HG03025 (cell line): ENCODE data around the gene RASSF1.

Source experiments
- ATAC-seq: cut with Tn5 transposase; IDR thresholded peaks from one replicate; pipeline ENCODE4 v1.9.1; 2021; ENCODE audit warnings: mild to moderate bottlenecking, moderate library complexity; ENCODE audit not compliant: unreplicated experiment, low FRiP score

The RASSF1 gene

DNA sequence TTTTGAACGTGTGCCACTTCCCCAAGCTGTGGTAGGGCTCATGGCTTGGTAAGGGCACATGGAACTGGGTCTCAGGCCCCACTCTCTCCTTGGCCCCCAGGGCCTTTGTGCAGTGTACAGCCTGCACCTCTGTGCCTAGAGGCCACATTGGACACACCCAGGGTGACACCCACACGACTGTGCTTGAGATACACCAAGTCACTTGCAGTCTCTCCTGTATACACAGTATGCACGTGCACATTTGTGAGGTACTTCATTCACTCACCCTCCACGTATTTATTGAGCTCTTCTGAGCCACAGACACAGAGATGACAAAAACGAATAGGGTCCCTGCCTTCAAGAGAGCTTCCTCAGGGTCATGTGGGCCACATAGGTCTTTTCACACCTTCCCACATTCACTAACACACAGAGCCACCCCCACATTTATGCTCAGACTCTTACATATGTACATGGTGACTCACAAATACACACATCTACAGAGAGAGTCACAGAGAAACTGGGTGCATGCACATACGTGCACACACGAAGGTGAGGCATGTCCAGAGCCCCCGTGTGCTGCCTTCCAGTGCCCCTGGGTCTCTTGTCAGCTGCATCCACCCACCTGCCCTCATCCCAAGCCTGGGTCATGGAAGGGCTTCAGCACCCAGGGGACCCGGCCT, 28.5 kb upstream of the RASSF1 start:
- no peak for ATAC-seq

DNA sequence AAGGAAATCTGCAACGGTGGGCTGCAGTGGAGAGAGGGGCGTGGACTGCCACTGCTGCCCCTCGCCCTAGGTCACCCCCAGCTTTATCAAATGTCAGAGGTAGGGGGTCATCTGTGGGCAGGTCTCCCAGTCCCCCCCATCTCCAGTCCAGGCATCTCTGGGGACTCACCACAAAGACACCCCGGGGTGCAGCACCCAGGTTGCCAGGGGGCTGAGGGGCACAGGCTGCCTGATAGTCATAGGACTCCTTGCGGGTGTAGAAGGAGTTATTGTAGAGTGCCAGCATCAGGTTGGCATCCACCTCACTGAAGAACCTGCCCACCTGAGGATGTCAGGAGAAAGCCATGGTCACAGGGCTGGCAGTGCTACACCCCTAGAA, 25.2 kb upstream of the RASSF1 start:
- no peak for ATAC-seq

DNA sequence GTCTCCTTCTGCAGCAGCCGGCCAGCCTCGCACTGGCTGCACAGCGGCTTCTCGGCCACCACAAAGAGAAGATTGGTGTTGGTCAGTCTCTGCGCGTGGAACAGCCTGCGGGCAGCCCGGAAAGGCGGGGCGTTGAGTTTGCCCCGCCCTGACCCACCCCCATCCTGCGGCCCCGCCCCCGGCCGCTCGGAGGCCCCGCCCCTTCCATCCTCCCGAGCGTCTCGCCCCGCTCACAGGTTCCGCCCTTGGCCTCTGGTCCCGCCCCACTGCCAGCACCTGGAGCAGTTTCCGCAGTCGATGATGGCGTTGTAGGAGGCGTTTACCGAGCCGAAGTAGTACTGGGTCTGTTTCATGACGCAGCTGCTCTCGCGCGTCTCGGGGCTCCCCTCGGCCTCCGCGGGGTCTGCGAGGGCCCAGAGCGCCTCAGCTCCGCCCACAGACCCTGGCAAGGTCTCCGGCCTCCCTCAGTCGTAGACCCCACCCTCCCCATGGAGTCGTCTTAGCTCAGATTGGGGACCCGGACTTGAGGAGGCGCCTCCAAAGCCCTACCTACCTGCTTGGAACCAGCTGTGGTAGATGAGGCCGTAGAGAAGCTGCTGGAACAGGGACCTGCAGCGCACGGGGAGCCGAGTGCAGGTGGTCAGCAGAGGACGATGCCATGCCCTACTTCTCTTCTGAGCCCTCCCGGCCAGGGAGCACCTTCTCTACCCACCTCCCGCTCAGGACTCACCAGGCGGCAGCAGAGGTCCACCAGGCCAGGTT, 24.6 kb upstream of the RASSF1 start:
- peak; percentile 90 for ATAC-seq

- ATAC-seq: no peak
Measured at GRCh38 chr3:50364573-50365079, 24.0 kb upstream of the RASSF1 start.

DNA sequence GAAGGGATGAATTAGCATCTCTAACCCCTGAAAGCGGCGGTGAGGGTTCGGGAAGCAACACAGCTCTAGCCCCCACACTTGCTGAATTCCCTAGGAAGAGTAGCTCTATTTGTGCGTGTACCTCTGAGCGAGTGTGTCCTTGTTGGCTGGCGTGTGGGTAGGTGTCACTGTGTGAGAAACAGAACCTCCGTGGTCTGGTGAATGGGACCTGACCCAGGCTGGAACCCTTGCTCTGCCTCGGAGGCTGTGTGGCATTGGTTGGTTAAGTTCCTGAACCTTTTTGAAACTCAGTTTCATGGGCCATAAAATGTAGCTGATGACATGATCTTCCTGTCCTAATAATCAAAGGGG, 19.1 kb upstream of the RASSF1 start:
- no peak for ATAC-seq

DNA sequence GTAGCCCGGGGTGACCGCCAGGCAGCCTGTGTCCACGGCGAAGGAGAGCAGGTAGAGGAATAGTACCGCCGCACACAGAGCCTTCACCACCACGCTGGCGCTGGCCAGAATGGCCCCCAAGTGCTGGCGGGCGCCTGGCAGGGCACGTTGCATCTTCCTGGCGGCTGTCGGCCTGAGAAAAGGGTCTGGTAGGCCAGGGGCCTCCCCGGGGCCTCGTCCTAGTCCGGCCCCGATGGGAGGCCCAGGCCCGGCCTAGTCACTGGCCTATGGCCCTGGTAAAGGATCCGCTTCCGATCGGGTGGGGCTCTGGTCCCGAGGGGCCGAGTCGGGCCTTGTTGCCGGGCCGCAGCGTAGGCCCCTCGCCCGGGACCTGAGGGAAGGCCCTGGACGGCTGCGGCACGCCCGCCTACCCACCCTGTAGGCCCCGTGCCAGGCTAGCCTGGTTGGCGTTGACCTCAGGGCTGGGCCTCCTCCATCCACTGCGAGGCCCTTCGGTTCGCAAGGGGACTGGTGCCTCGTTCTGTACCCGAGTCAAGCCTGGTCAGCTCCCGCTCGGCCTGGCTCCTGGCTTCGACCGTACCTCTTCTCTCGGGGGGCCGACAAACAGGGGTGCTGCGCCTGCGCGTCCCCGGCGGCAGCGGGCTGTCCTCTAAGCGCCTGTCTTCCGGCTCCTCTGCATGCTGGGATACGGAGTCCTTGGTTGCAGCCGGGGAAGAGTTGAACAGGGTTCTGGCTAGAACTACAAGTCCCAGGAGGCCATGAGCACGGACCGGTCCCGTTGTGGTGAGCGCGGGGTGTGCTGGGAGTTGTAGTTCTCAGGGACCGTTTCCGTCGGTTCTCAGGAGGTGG, 18.5 kb upstream of the RASSF1 start, which contains the start of gene TMEM115:
Gene TMEM115 (minus strand): TSS at position 611 of the 849 bp plus-strand sequence. CDS start 458 bp downstream, at position 153.
- peak; percentile 99 for ATAC-seq

DNA sequence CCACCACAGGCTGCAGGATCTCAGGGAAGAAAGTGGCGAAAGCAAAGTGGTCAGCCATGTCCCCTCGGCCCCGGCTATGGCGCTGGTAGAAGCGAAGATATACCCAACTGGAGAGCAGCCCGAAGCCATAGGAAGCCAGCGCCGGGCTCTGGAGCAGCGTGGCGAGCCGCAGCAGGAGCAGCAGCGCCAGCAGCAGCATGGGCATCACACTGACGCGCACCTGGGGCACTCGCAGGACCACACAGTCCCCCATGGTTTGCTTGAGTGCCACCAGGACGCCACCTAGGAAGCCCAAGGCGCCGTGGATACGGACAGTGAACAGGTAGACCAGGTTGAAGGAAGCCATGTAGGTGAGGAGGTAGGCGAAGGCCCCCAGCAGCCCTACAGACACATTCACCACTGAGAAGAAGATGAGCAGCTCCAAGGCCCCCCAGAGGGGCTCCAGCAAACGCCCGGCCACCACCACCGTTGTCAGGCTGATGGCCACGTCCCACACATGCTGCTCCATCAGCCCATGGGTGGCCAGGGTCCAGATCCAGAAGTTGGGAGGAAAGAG, 17.8 kb upstream of the RASSF1 start:
- ATAC-seq: no peak

GRCh38 chr3:50357481-50357880, 16.8 kb upstream of the RASSF1 start:
- no peak for ATAC-seq

DNA sequence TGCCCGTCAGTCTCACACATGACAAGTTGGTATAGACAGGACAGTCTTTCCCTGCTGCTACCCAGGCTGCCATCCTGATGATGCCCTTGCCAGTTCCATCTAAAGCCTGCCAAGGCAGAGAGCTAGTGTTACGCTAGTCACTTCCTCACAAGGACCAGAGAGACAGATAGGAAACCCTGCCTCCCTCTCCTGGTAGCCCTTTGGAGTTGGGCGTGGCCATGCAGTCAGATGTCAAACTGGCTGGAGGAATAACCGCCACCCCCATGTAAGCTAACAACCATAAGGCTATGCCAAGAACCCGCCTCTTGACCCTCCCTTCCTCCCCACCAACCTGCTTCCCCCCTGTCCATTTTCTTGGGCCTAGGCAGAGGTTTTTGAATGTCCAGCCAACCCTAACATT, 15.9 kb upstream of the RASSF1 start:
- no peak for ATAC-seq

DNA sequence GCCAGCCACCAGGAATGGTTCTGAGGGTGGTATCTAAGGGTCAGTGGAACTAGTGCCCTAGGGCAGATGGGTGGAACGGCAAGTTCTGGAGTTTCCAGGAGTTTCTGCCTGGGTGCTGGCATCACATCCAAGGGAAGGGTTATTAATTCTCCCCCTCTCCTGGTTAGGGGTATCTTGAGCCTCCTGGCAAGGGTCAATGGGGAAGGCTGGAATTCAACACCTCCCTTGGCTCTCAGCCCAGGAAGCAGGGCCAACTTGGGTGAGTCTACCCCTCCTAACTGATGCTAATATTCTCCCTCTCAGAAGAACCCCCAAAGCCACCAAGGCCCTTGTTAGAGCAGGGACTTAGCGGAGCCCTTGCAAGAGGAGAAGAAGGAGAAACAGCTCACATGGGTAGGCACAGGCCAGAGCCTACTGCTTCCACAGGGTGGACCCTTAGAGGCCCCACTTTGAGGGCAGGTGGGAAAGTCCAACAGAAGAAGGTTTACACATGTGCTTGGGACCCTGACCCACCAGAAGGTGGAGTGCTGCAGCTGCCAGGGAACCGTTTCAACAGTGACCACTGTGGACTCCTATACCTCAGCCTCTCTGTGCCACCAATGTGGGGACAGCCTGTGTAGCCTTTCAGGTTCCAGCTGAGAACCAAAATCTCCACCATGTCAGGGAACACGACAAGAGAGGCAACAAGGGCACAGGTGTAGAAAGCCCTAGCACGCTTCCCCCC, 15.4 kb upstream of the RASSF1 start:
- ATAC-seq: no peak

- no peak for ATAC-seq
Measured at GRCh38 chr3:50354850-50355249, 14.2 kb upstream of the RASSF1 start.

- no peak for ATAC-seq
Measured at GRCh38 chr3:50354186-50354764, 13.6 kb upstream of the RASSF1 start.

GRCh38 chr3:50353245-50354004, 12.8 kb upstream of the RASSF1 start:
- no peak for ATAC-seq

GRCh38 chr3:50352781-50353180, 12.1 kb upstream of the RASSF1 start:
- no peak for ATAC-seq

DNA sequence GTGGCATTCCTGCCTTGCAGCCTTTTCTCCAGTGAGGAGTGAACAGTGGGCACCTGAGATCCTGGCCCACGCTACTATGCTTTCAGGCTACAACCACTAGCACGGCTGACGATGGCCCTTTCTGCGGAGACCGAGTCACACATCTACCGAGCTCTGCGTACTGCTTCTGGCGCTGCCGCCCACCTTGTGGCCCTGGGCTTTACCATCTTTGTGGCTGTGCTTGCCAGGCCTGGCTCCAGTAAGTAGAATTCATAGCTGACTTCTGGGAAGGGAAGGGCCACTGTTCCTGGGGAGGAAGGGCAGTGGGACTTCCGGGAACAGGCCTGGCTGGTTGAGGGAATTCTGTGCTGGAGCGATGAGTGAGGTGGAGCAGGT, 10.7 kb upstream of the RASSF1 start:
- ATAC-seq: no peak

GRCh38 chr3:50350527-50351322, 10.1 kb upstream of the RASSF1 start, which contains the start of the genes CYB561D2 and NPRL2:
TSS of gene CYB561D2 (plus strand) at chr3:50350862. CDS start at chr3:50351434, 572 bp downstream.
TSS of gene NPRL2 (minus strand) at chr3:50350775. CDS start at chr3:50350652, 123 bp downstream.
- ATAC-seq: peak; percentile 77

DNA sequence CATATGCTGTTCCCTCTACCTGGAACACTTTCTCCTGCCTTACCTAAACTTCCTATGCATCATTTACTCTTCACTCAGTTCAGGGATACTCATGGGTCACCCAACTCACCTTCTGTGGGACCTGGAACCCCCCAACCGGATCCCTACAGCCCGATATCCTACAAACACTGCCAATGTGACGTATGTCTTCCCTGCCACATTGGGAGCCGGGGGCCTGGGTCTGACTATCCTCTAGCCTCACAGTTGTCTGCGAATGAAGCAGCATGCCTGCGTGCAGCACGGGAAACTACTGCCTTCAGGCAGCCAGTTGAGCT, 9.5 kb upstream of the RASSF1 start:
- no peak for ATAC-seq

GRCh38 chr3:50347187-50347813, 6.7 kb upstream of the RASSF1 start:
- ATAC-seq: no peak
